Stimulated activated CD4-positive, alpha-beta T cell treated with anti-CD3 and anti-CD28 coated beads, Interleukin-1b, Interleukin-23, amount 100 ng/mL, for 48 hours (primary cell): Measurements from ENCODE around the gene BIN2.

Experiments
- DNase-seq: peaks from one replicate; pipeline ENCODE4 v3.0.0-alpha.2; 2020

BIN2 gene

GRCh38 chr12:51323966-51324895, at the start of gene BIN2:
Gene BIN2, minus strand, starts transcription at chr12:51324174. Its CDS starts 72 bp downstream, at chr12:51324102.
- peak; percentile 73 for DNase-seq

- DNase-seq, result no peak
Observed at GRCh38 chr12:51373187-51373586, 49.2 kb upstream of the BIN2 start.

- no peak for DNase-seq
Observed at GRCh38 chr12:51372021-51372420, 48.0 kb upstream of the BIN2 start.

GRCh38 chr12:51371295-51371953, 47.5 kb upstream of the BIN2 start:
- no peak for DNase-seq

- DNase-seq, result no peak
Observed at GRCh38 chr12:51370667-51371066, 46.7 kb upstream of the BIN2 start.

GRCh38 chr12:51369581-51369980, 45.6 kb upstream of the BIN2 start:
- no peak for DNase-seq

GRCh38 chr12:51368640-51369517, 44.9 kb upstream of the BIN2 start:
- peak; percentile 92 for DNase-seq

- DNase-seq, result no peak
Observed at GRCh38 chr12:51365276-51365675, 41.3 kb upstream of the BIN2 start.

- DNase-seq, result no peak
Observed at GRCh38 chr12:51364001-51364400, 40.0 kb upstream of the BIN2 start.

GRCh38 chr12:51362747-51363342, 38.9 kb upstream of the BIN2 start:
- no peak for DNase-seq

- no peak for DNase-seq
Observed at GRCh38 chr12:51362307-51362706, 38.3 kb upstream of the BIN2 start.

- no peak for DNase-seq
Observed at GRCh38 chr12:51361161-51362016, 37.4 kb upstream of the BIN2 start.

GRCh38 chr12:51360315-51360714, 36.3 kb upstream of the BIN2 start:
- DNase-seq, result no peak

- DNase-seq, result no peak
Observed at GRCh38 chr12:51359851-51360250, 35.9 kb upstream of the BIN2 start.

- no peak for DNase-seq
Observed at GRCh38 chr12:51358496-51358895, 34.5 kb upstream of the BIN2 start.

GRCh38 chr12:51357374-51358047, 33.5 kb upstream of the BIN2 start:
- peak; percentile 32 for DNase-seq

GRCh38 chr12:51351913-51352532, 28.0 kb upstream of the BIN2 start:
- peak; percentile 33 for DNase-seq

GRCh38 chr12:51349026-51349425, 25.1 kb upstream of the BIN2 start:
- DNase-seq, result no peak

GRCh38 chr12:51348116-51348515, 24.1 kb upstream of the BIN2 start:
- no peak for DNase-seq

- DNase-seq, result no peak
Observed at GRCh38 chr12:51346581-51346980, 22.6 kb upstream of the BIN2 start, which contains the start of gene CELA1. Gene CELA1, minus strand, starts transcription at chr12:51346679. Its CDS starts 41 bp downstream, at chr12:51346638.

GRCh38 chr12:51345681-51346080, 21.7 kb upstream of the BIN2 start:
- no peak for DNase-seq
